Muscle of back (tissue), 11 donors: ENCODE data around the gene MERTK. TPM values are rescaled to one million over a fixed set of nuclear protein-coding genes. Genes with fewer than 3 reads are reported as not detected.
"Not testable (repeated sequence)": the region's sequence is repeated elsewhere in the genome, so short reads cannot be mapped to it uniquely, and the experiment has no call there.

ENCODE experiments used
- DNase-seq, 3 donors: peaks; one replicate each; pipeline versions ENCODE4 v3.0.0 to v3.0.0-alpha.2; 2013
- polyA plus RNA-seq, 10 donors: library from polyadenylated mRNA; unstranded; fragments of 120-200 nt; gene quantifications; one replicate each; pipeline ENCODE4 v1.2.1, GENCODE V29; 2013; ENCODE audit not compliant: insufficient read length in 10 of 10

The MERTK gene
- polyA plus RNA-seq, 10 donors: 3.3 to 5.6 (median 4.4) TPM

GRCh38 chr2:111909079-111909478 is 10.7 kb downstream of the MERTK start:
- DNase-seq: no peak

GRCh38 chr2:111909997-111910396 is 11.6 kb downstream of the MERTK start:
- DNase-seq: not testable (repeated sequence)

- DNase-seq: no peak
Observed at GRCh38 chr2:111910609-111911277, 12.3 kb downstream of the MERTK start.

GRCh38 chr2:111911295-111911977 is 13.0 kb downstream of the MERTK start:
- DNase-seq: not testable (repeated sequence)

GRCh38 chr2:111912547-111912946 is 14.1 kb downstream of the MERTK start:
- no peak for DNase-seq

GRCh38 chr2:111917106-111917505 is 18.7 kb downstream of the MERTK start:
- DNase-seq: no peak

GRCh38 chr2:111918383-111918806 is 20.0 kb downstream of the MERTK start:
- peak; percentile 82 to 93 (median 92) for DNase-seq

GRCh38 chr2:111919365-111919764 is 21.0 kb downstream of the MERTK start:
- DNase-seq: no peak

- DNase-seq: no peak
Observed at GRCh38 chr2:111919794-111920608, 21.6 kb downstream of the MERTK start.

GRCh38 chr2:111923276-111923804 is 24.9 kb downstream of the MERTK start:
- peak; percentile 25 to 81 (median 57) for DNase-seq

GRCh38 chr2:111924617-111925107 is 26.3 kb downstream of the MERTK start:
- no peak for DNase-seq

- DNase-seq: no peak
Observed at GRCh38 chr2:111927723-111928122, 29.3 kb downstream of the MERTK start.

GRCh38 chr2:111930409-111930808 is 32.0 kb downstream of the MERTK start:
- DNase-seq: no peak

- DNase-seq: no peak
Observed at GRCh38 chr2:111930875-111931274, 32.5 kb downstream of the MERTK start.

GRCh38 chr2:111932841-111933291 is 34.5 kb downstream of the MERTK start:
- DNase-seq: no peak

GRCh38 chr2:111933900-111934299 is 35.5 kb downstream of the MERTK start:
- DNase-seq: not testable (repeated sequence)

GRCh38 chr2:111936881-111937280 is 38.5 kb downstream of the MERTK start:
- DNase-seq: peak in 1 of 3 donors; percentile 29

- no peak for DNase-seq
Observed at GRCh38 chr2:111938392-111938791, 40.0 kb downstream of the MERTK start.

- DNase-seq: no peak
Observed at GRCh38 chr2:111940333-111941196, 42.2 kb downstream of the MERTK start.

GRCh38 chr2:111941531-111941930 is 43.1 kb downstream of the MERTK start:
- no peak for DNase-seq
